Mesenchymal stem cell (in vitro differentiated cells and primary cell): Measurements from ENCODE around the gene ORM1.

Experiments
- DNase-seq: peaks from one replicate; pipeline ENCODE4 v3.0.0-alpha.2; 2013
- H2AFZ ChIP-seq: one replicate; pipeline ENCODE4 v1.6.1; 2013; ENCODE audit warnings: low read depth, mild to moderate bottlenecking, control low read depth, inconsistent platforms, low read length, moderate library complexity
- H2AK5ac ChIP-seq: 2 replicates; pipeline ENCODE4 v1.6.1; 2013; ENCODE audit warnings: low read length, moderate library complexity, mild to moderate bottlenecking, inconsistent platforms; ENCODE audit not compliant: severe bottlenecking
- H2BK120ac ChIP-seq: one replicate; pipeline ENCODE4 v1.6.1; 2013; ENCODE audit warnings: low read depth, mild to moderate bottlenecking, inconsistent platforms, low read length, moderate library complexity
- H2BK12ac ChIP-seq, 2 experiments: one replicate each; pipeline ENCODE4 v1.6.1; 2013; ENCODE audit warnings: inconsistent platforms in 2 of 2, low read length in 2 of 2, mild to moderate bottlenecking in 2 of 2, moderate library complexity in 2 of 2, control low read depth in 1 of 2
- H2BK15ac ChIP-seq: one replicate; pipeline ENCODE4 v1.6.1; 2013; ENCODE audit warnings: mild to moderate bottlenecking, low read depth, inconsistent platforms; ENCODE audit not compliant: poor library complexity, severe bottlenecking
- H2BK5ac ChIP-seq: 2 replicates; pipeline ENCODE4 v1.6.1; 2013; ENCODE audit warnings: low read depth, mild to moderate bottlenecking, low read length, control low read depth, inconsistent platforms; ENCODE audit not compliant: poor library complexity, severe bottlenecking
- H3K14ac ChIP-seq, 2 experiments: one replicate each; pipeline ENCODE4 v1.6.1; 2013; ENCODE audit warnings: inconsistent platforms in 2 of 2, low read length in 2 of 2, control low read depth in 1 of 2, mild to moderate bottlenecking in 1 of 2, moderate library complexity in 1 of 2
- H3K18ac ChIP-seq, 2 experiments: one replicate each; pipeline ENCODE4 v1.6.1; 2013; ENCODE audit warnings: inconsistent platforms in 2 of 2, low read length in 2 of 2, control low read depth in 1 of 2, low read depth in 1 of 2, mild to moderate bottlenecking in 1 of 2
- H3K23ac ChIP-seq, 2 experiments: one replicate each; pipeline ENCODE4 v1.6.1; 2013; ENCODE audit warnings: inconsistent platforms in 2 of 2, low read length in 2 of 2, mild to moderate bottlenecking in 2 of 2, moderate library complexity in 2 of 2, control low read depth in 1 of 2
- H3K27ac ChIP-seq: 2 replicates; pipeline ENCODE4 v1.5.1; 2013; ENCODE audit warnings: mild to moderate bottlenecking, moderate library complexity, low read length, control low read depth, inconsistent platforms; ENCODE audit not compliant: poor library complexity, severe bottlenecking
- H3K27me3 ChIP-seq, 2 experiments: 2 replicates each; pipeline versions ENCODE4 v1.6.1 to v1.7.0; 2013; ENCODE audit warnings: low read length in 2 of 2, mild to moderate bottlenecking in 2 of 2, moderate library complexity in 2 of 2, control low read depth in 1 of 2, inconsistent platforms in 1 of 2; ENCODE audit not compliant: control insufficient read depth in 1 of 2, insufficient read depth in 1 of 2
- H3K36me3 ChIP-seq, 2 experiments: 2 replicates each; pipeline versions ENCODE4 v1.6.1 to v1.7.0; 2013; ENCODE audit warnings: low read length in 2 of 2, control low read depth in 1 of 2, inconsistent platforms in 1 of 2, low read depth in 1 of 2, mild to moderate bottlenecking in 1 of 2; ENCODE audit not compliant: insufficient read depth in 2 of 2, control insufficient read depth in 1 of 2
- H3K4ac ChIP-seq, 2 experiments: one replicate each; pipeline ENCODE4 v1.6.1; 2013; ENCODE audit warnings: inconsistent platforms in 2 of 2, low read length in 2 of 2, mild to moderate bottlenecking in 2 of 2, moderate library complexity in 2 of 2, control low read depth in 1 of 2, low read depth in 1 of 2
- H3K4me1 ChIP-seq: 2 replicates; pipeline ENCODE4 v1.6.1; 2013; ENCODE audit warnings: low read depth, low read length, control low read depth; ENCODE audit not compliant: control insufficient read depth, insufficient read depth
- H3K4me2 ChIP-seq: 2 replicates; pipeline ENCODE4 v1.6.1; 2013; ENCODE audit warnings: low read length, mild to moderate bottlenecking, inconsistent platforms; ENCODE audit not compliant: poor library complexity, severe bottlenecking
- H3K4me3 ChIP-seq, 2 experiments: 2 replicates each; pipeline versions ENCODE4 v1.5.1 to v1.7.0; 2013; ENCODE audit warnings: low read length in 2 of 2, mild to moderate bottlenecking in 2 of 2, control low read depth in 1 of 2, low read depth in 1 of 2; ENCODE audit not compliant: insufficient read depth in 1 of 2
- H3K79me1 ChIP-seq: replicated peaks from 2 replicates; pipeline ENCODE4 v1.6.1; 2013; ENCODE audit warnings: mild to moderate bottlenecking, control low read depth, low read length, inconsistent platforms; ENCODE audit not compliant: poor library complexity, severe bottlenecking
- H3K9ac ChIP-seq: 2 replicates; pipeline ENCODE4 v1.7.0; 2013; ENCODE audit warnings: mild to moderate bottlenecking, low read length, moderate library complexity
- H3K9me3 ChIP-seq: 2 replicates; pipeline ENCODE4 v1.7.0; 2013; ENCODE audit warnings: mild to moderate bottlenecking, low read length; ENCODE audit not compliant: control insufficient read depth
- H4K8ac ChIP-seq: one replicate; pipeline ENCODE4 v1.6.1; 2013; ENCODE audit warnings: inconsistent platforms, mild to moderate bottlenecking, low read length, moderate library complexity
- H4K91ac ChIP-seq: one replicate; pipeline ENCODE4 v1.6.1; 2013; ENCODE audit warnings: mild to moderate bottlenecking, low read length, inconsistent platforms
- WGBS: methylation state at CpG from one replicate; pipeline ENCODE4 v1.1.7; 2013; ENCODE audit warnings: mixed read lengths; 5-methylcytosine and 5-hydroxymethylcytosine counted together

ORM1 gene

GRCh38 chr9:114347675-114348074, 24.8 kb downstream of the ORM1 start:
- Histone ChIP-seq H3K4me1 (peaks cover 20% of the 10 kb centered on the region), H2BK15ac (peak overlapping the region; percentile 13), H4K8ac (no peak overlapping the region), H3K79me1 (peaks cover 1% of the 10 kb centered on the region), H3K4me2 (no peak overlapping the region), H3K36me3 (peaks cover 59 to 80% of the 10 kb centered on the region in 2 experiments), H2BK5ac (no peak overlapping the region), H3K23ac (no peak overlapping the region), H3K9me3 (no peaks in the 10 kb centered on the region), H3K27me3 (no peaks in the 10 kb centered on the region), H3K4me3 (no peak overlapping the region), H2AK5ac (no peak overlapping the region), H3K27ac (no peak overlapping the region), H2BK12ac (no peak overlapping the region), H3K4ac (no peak overlapping the region), H2AFZ (no peak overlapping the region), H3K9ac (no peak overlapping the region), H2BK120ac (no peak overlapping the region), H3K14ac (no peak overlapping the region), H4K91ac (peak overlapping the region; percentile 11), H3K18ac (no peak overlapping the region)
- WGBS, result 92% methylated on average over 15 of the region's 15 CpGs
- no peak for DNase-seq

- no peak overlapping the region for H2AFZ ChIP-seq
- H3K79me1 ChIP-seq, result peaks cover 1% of the 10 kb centered on the region
- no peak overlapping the region for H3K9ac ChIP-seq
- H2BK5ac ChIP-seq, result peak overlapping the region; percentile 21
- peak overlapping the region; percentile 41 to 56 for H3K18ac ChIP-seq
- no peak overlapping the region for H3K23ac ChIP-seq
- peak overlapping the region in 1 of 2 experiments; percentile 14 for H3K4ac ChIP-seq
- H2BK15ac ChIP-seq, result no peak overlapping the region
- peaks cover 54 to 77% of the 10 kb centered on the region in 2 experiments for H3K36me3 ChIP-seq
- H2BK12ac ChIP-seq, result peak overlapping the region in 1 of 2 experiments; percentile 33
- H3K4me2 ChIP-seq, result peak overlapping the region; percentile 24
- H2AK5ac ChIP-seq, result peak overlapping the region; percentile 28
- H3K27ac ChIP-seq, result peak overlapping the region; percentile 81
- H4K8ac ChIP-seq, result no peak overlapping the region
- H2BK120ac ChIP-seq, result no peak overlapping the region
- no peak overlapping the region for H3K4me3 ChIP-seq
- H4K91ac ChIP-seq, result peak overlapping the region; percentile 43
- DNase-seq, result no peak
- no peaks in the 10 kb centered on the region for H3K9me3 ChIP-seq
- H3K14ac ChIP-seq, result peak overlapping the region in 1 of 2 experiments; percentile 30
- no peaks in the 10 kb centered on the region for H3K27me3 ChIP-seq
- 78% methylated on average over 12 of the region's 12 CpGs for WGBS
- peaks cover 20% of the 10 kb centered on the region for H3K4me1 ChIP-seq
Observed at GRCh38 chr9:114348261-114348905, 25.5 kb downstream of the ORM1 start.

- H3K4me3 ChIP-seq, result no peak overlapping the region
- peak overlapping the region in 1 of 2 experiments; percentile 33 for H2BK12ac ChIP-seq
- 8% methylated on average over 8 of the region's 9 CpGs for WGBS
- no peak overlapping the region for H2BK120ac ChIP-seq
- peak overlapping the region; percentile 91 for H3K27ac ChIP-seq
- DNase-seq, result peak; percentile 100
- H2AFZ ChIP-seq, result no peak overlapping the region
- H2AK5ac ChIP-seq, result peak overlapping the region; percentile 78
- H3K4me1 ChIP-seq, result peaks cover 20% of the 10 kb centered on the region
- no peak overlapping the region for H3K23ac ChIP-seq
- H2BK5ac ChIP-seq, result no peak overlapping the region
- H4K8ac ChIP-seq, result peak overlapping the region; percentile 81
- H3K27me3 ChIP-seq, result no peaks in the 10 kb centered on the region
- H3K4ac ChIP-seq, result no peak overlapping the region
- peak overlapping the region; percentile 24 for H3K4me2 ChIP-seq
- peak overlapping the region; percentile 41 to 56 for H3K18ac ChIP-seq
- peak overlapping the region in 1 of 2 experiments; percentile 30 for H3K14ac ChIP-seq
- H3K9ac ChIP-seq, result peak overlapping the region; percentile 34
- H3K36me3 ChIP-seq, result peaks cover 50 to 75% of the 10 kb centered on the region in 2 experiments
- no peak overlapping the region for H4K91ac ChIP-seq
- no peaks in the 10 kb centered on the region for H3K9me3 ChIP-seq
- peak overlapping the region; percentile 94 for H2BK15ac ChIP-seq
- peaks cover 1% of the 10 kb centered on the region for H3K79me1 ChIP-seq
Observed at GRCh38 chr9:114348906-114349482, 26.1 kb downstream of the ORM1 start.

- DNase-seq, result no peak
- H3K4me1 ChIP-seq, result peaks cover 20% of the 10 kb centered on the region
- peaks cover 1% of the 10 kb centered on the region for H3K79me1 ChIP-seq
- H3K18ac ChIP-seq, result no peak overlapping the region
- 96% methylated on average over 10 of the region's 10 CpGs for WGBS
- no peak overlapping the region for H2BK120ac ChIP-seq
- H3K36me3 ChIP-seq, result peaks cover 43 to 66% of the 10 kb centered on the region in 2 experiments
- H2AFZ ChIP-seq, result no peak overlapping the region
- no peak overlapping the region for H3K14ac ChIP-seq
- no peak overlapping the region for H3K4me3 ChIP-seq
- no peak overlapping the region for H4K8ac ChIP-seq
- peak overlapping the region; percentile 29 to 38 for H2BK12ac ChIP-seq
- H2AK5ac ChIP-seq, result peak overlapping the region; percentile 78
- H3K4me2 ChIP-seq, result no peak overlapping the region
- H3K9ac ChIP-seq, result no peak overlapping the region
- H4K91ac ChIP-seq, result peak overlapping the region; percentile 74
- H3K4ac ChIP-seq, result no peak overlapping the region
- no peaks in the 10 kb centered on the region for H3K27me3 ChIP-seq
- H3K23ac ChIP-seq, result no peak overlapping the region
- H2BK5ac ChIP-seq, result no peak overlapping the region
- no peak overlapping the region for H2BK15ac ChIP-seq
- H3K27ac ChIP-seq, result peak overlapping the region; percentile 91
- H3K9me3 ChIP-seq, result no peaks in the 10 kb centered on the region
Observed at GRCh38 chr9:114349713-114350480, 27.0 kb downstream of the ORM1 start.
